ENCODE data around the gene MED13L. TPM values are rescaled to one million over a fixed set of nuclear protein-coding genes. Genes with fewer than 3 reads are reported as not detected.

Gene MED13L
- total and polyA plus RNA-seq, 12 donors = 9.4 to 76.5 (median 64.2) TPM

DNA sequence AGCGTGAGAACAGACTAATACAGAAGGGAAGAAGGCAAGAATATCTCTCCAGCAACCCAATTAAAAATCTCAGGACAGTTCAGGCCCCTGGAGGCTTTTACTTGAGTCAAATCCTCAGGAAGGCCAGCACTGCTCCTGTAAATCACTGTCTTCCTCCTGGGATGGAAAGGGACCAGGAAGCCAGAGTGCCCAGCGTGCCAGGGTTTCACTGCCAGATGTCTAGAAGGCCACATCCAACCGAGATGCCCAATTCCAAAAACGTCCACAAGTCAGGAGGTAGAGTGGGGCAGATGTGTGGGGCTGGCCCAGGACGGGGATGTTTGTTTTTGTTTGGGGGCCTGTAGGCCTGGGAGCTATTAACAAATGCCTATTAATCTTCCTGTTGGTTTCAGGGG lies 332.0 kb downstream of the MED13L start:
- ATAC-seq (no peak), DNase-seq (no peak)
- intact Hi-C loops (cut with DNase I) = no loop called here
- H3K9me3 ChIP-seq = no peaks in the 10 kb centered on the region
- H3K27ac ChIP-seq = no peak overlapping the region
- TF ChIP-seq, protein P1, sequence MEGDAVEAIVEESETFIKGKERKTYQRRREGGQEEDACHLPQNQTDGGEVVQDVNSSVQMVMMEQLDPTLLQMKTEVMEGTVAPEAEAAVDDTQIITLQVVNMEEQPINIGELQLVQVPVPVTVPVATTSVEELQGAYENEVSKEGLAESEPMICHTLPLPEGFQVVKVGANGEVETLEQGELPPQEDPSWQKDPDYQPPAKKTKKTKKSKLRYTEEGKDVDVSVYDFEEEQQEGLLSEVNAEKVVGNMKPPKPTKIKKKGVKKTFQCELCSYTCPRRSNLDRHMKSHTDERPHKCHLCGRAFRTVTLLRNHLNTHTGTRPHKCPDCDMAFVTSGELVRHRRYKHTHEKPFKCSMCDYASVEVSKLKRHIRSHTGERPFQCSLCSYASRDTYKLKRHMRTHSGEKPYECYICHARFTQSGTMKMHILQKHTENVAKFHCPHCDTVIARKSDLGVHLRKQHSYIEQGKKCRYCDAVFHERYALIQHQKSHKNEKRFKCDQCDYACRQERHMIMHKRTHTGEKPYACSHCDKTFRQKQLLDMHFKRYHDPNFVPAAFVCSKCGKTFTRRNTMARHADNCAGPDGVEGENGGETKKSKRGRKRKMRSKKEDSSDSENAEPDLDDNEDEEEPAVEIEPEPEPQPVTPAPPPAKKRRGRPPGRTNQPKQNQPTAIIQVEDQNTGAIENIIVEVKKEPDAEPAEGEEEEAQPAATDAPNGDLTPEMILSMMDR (IDR thresholded peaks at IDR 0.05) = no peak
- 83 to 85% methylated on average over 5 of the region's 5 CpGs for WGBS, 2 donors
- H3K36me3 ChIP-seq = no peaks in the 10 kb centered on the region
- H3K4me1 ChIP-seq = no peaks in the 10 kb centered on the region
- no peak overlapping the region for H3K4me3 ChIP-seq
- H3K27me3 ChIP-seq = peaks cover 0 to 3% (median 0%) of the 10 kb centered on the region in 7 donors

DNA sequence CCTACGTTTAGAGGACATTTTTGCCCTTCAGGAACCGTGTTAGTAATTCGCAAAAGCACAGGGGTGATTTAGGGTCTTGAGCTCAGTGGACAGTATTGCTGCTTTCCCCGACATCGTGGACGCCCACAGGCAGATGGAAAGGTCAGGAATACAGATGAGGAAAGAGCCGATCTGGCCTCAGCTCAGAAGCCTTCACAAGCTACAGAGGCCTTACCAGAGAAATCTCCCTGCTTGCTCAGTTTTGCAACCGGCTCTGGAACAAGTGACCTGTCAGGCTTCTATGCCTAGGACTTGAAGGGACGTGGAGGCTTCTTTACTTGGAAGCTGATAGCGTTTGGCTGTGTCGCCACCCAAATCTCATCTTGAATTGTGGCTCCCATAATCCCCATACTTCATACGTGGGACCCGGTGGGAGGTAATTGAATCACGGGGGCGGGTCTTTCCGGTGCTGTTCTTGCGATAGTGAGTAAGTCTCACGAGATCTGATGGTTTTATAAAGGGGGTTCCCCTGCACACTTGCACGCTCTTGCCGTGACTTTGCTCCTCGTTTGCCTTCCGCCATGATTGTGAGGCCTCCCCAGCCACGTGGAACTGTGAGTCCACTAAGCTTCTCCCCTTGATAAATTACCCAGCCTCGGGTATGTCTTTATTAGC lies 332.5 kb downstream of the MED13L start:
- DNase-seq (no peak), ATAC-seq (peak in 1 of 8 donors; percentile 21)
- TF ChIP-seq, protein P1 (IDR thresholded peaks at IDR 0.05) = no peak
- Histone ChIP-seq H3K36me3 (no peaks in the 10 kb centered on the region), H3K27ac (no peak overlapping the region), H3K9me3 (peaks cover 0 to 3% (median 0%) of the 10 kb centered on the region in 11 donors), H3K27me3 (peaks cover 0 to 3% (median 0%) of the 10 kb centered on the region in 7 donors), H3K4me1 (no peaks in the 10 kb centered on the region), H3K4me3 (no peak overlapping the region)
- WGBS, 2 donors = 89% methylated on average over 24 of the region's 24 CpGs
- intact Hi-C loops (cut with DNase I) = no loop called here

DNA sequence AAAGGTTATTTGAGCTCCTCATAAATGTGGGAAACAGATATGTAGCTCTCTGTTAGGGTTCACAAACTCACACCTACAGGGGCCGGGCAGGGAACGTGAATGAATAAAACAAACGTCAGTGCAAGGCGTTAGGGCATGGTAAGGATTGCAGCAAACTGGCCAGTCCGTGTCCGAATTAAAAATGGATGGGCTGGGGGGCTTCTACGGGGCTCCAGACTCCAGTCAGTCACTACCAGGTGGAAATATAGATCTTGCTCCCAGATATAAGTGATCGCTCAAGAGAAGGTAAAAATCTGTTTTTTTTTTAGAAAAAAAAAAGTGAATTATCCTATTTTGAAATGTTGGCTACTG lies 333.1 kb downstream of the MED13L start:
- no peak for ATAC-seq
- peaks cover 0 to 3% (median 0%) of the 10 kb centered on the region in 7 donors for H3K27me3 ChIP-seq

DNA sequence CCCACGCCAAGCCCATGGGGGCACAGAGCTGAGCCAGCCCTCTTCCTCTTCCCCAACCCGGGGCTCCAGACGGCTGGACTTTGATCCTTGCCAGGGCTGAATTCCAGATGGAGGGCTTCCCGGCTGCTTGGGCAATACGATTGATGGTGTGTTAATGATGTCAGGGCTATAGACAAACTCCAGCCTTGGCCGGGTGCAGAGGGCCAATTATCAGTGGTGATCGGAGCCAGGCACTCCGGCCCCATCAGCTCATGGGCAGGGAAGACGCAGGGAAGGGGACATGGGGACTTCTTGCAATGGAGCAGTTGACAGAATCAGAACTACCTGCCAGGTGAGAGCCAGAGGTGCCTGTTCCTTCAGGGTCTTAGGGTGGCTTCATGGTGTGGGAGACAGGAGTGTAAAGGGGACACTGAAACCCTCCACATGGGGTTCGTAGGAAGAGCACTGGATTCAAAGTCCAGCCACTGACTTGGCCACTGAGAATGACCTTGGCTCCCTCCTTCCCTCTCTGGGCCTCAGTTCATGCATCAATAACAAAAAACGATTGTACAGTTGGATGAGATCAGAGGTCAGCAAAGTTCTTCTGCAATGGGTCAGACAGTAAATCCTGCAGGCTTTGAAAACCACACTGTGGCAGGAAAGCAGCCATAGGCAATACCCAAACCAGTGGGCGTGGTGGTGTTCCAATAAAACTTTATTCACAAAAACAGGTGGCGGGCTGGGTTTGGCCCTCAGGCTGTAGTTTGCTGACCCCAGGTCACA lies 333.7 kb downstream of the MED13L start:
- Histone ChIP-seq H3K27ac (no peak overlapping the region), H3K4me1 (no peaks in the 10 kb centered on the region), H3K27me3 (peaks cover 0 to 3% (median 0%) of the 10 kb centered on the region in 7 donors), H3K9me3 (peaks cover 0 to 14% (median 4%) of the 10 kb centered on the region in 11 donors), H3K36me3 (no peaks in the 10 kb centered on the region), H3K4me3 (no peak overlapping the region)
- ATAC-seq (peak in 1 of 8 donors; percentile 32), DNase-seq (peak in 1 of 2 donors; percentile 15)
- 69 to 72% methylated on average over 13 of the region's 13 CpGs for WGBS, 2 donors
- TF ChIP-seq, protein P1 (IDR thresholded peaks at IDR 0.05) = no peak
- intact Hi-C loops (cut with DNase I) = no loop called here

More for the DNA sequence above, 333.1 kb downstream of the MED13L start:
- intact Hi-C loops (cut with DNase I) = no loop called here
- Histone ChIP-seq H3K9me3 (peaks cover 0 to 9% (median 0%) of the 10 kb centered on the region in 11 donors), H3K4me1 (no peaks in the 10 kb centered on the region), H3K4me3 (no peak overlapping the region), H3K36me3 (no peaks in the 10 kb centered on the region), H3K27ac (no peak overlapping the region)
- no peak for DNase-seq
- WGBS, 2 donors = 97% methylated on average over 8 of the region's 8 CpGs
- TF ChIP-seq, protein P1 (IDR thresholded peaks at IDR 0.05) = no peak

All from heart right ventricle (tissue), 16 donors.